SK-N-SH treated with all-trans-retinoic acid at 6 μM for 48 hours (cell line): Measurements from ENCODE around the gene SEPTIN5.

ENCODE experiments used
- ATAC-seq: fragments of 200-7000 bp; cut with Tn5 transposase; 3 replicates; pipeline ENCODE4 v1.9.1; 2020; ENCODE audit warnings: mild to moderate bottlenecking, moderate library complexity
- ARNTL ChIP-seq: fragments of 450-650 bp; formaldehyde crosslinking; IDR thresholded peaks from 2 replicates; pipeline ENCODE4 v1.5.0; 2020; ENCODE audit warnings: low read depth, mild to moderate bottlenecking, moderate library complexity, borderline replicate concordance
- BACH2 ChIP-seq: fragments of 250-450 bp; sonication (Bioruptor Pico); IDR thresholded peaks from 2 replicates; pipeline ENCODE4 v1.9.0; 2021; ENCODE audit warnings: mild to moderate bottlenecking, borderline replicate concordance
- CREB5 ChIP-seq: fragments of 250-450 bp; sonication (Bioruptor Pico); IDR thresholded peaks from 2 replicates; pipeline ENCODE4 v1.5.1; 2020; ENCODE audit warnings: low read depth, mild to moderate bottlenecking, moderate library complexity
- CSDC2 ChIP-seq: fragments of 250-450 bp; sonication (Bioruptor Pico); IDR thresholded peaks from 2 replicates; pipeline ENCODE4 v1.5.0; 2020; ENCODE audit warnings: mild to moderate bottlenecking, moderate library complexity
- CSRNP3 ChIP-seq: fragments of 250-450 bp; sonication (Bioruptor Pico); IDR thresholded peaks from 2 replicates; pipeline ENCODE4 v1.5.1; 2021; ENCODE audit warnings: mild to moderate bottlenecking, moderate library complexity
- ESRRG ChIP-seq: fragments of 250-450 bp; sonication (Bioruptor Pico); IDR thresholded peaks from 2 replicates; pipeline ENCODE4 v1.6.1; 2021; ENCODE audit warnings: mild to moderate bottlenecking
- ISL1 ChIP-seq: fragments of 250-450 bp; sonication (Bioruptor Pico); IDR thresholded peaks from 2 replicates; pipeline ENCODE4 v2.1.2; 2022; ENCODE audit warnings: mild to moderate bottlenecking, moderate library complexity
- OSR1 ChIP-seq: fragments of 250-450 bp; sonication (Bioruptor Pico); IDR thresholded peaks from 2 replicates; pipeline ENCODE4 v1.8.0; 2022; ENCODE audit warnings: moderate library complexity, mild to moderate bottlenecking, inconsistent platforms
- POU6F1 ChIP-seq: fragments of 250-450 bp; sonication (Bioruptor Pico); IDR thresholded peaks from 2 replicates; pipeline ENCODE4 v1.8.0; 2021; ENCODE audit warnings: low read depth, mild to moderate bottlenecking, moderate library complexity, borderline replicate concordance
- PPARA ChIP-seq: fragments of 250-450 bp; sonication (Bioruptor Pico); IDR thresholded peaks from 2 replicates; pipeline ENCODE4 v1.5.0; 2020; ENCODE audit warnings: mild to moderate bottlenecking, borderline replicate concordance
- SNAI2 ChIP-seq: fragments of 250-450 bp; sonication (Bioruptor Pico); IDR thresholded peaks from 2 replicates; pipeline ENCODE4 v1.5.0; 2020; ENCODE audit warnings: mild to moderate bottlenecking, moderate library complexity
- TCF4 ChIP-seq: fragments of 250-450 bp; sonication (Bioruptor Pico); IDR thresholded peaks from 2 replicates; pipeline ENCODE4 v1.8.0; 2021; ENCODE audit warnings: mild to moderate bottlenecking, moderate library complexity, borderline replicate concordance
- TOX ChIP-seq: fragments of 250-450 bp; sonication (Bioruptor Pico); IDR thresholded peaks from 2 replicates; pipeline ENCODE4 v1.8.0; 2021; ENCODE audit warnings: mild to moderate bottlenecking, moderate library complexity, borderline replicate concordance
- TSHZ2 ChIP-seq: fragments of 250-450 bp; sonication (Bioruptor Pico); IDR thresholded peaks from 2 replicates; pipeline ENCODE4 v1.5.0; 2020; ENCODE audit warnings: mild to moderate bottlenecking, moderate library complexity
- ZFP3 ChIP-seq: fragments of 250-450 bp; sonication (Bioruptor Pico); IDR thresholded peaks from 2 replicates; pipeline ENCODE4 v1.5.0; 2020; ENCODE audit warnings: mild to moderate bottlenecking, moderate library complexity
- ZFP30 ChIP-seq: fragments of 450-650 bp; formaldehyde crosslinking; IDR thresholded peaks from 2 replicates; pipeline ENCODE4 v1.5.0; 2022; ENCODE audit warnings: mild to moderate bottlenecking, moderate library complexity
- ZNF565 ChIP-seq: fragments of 450-650 bp; formaldehyde crosslinking; conservative IDR thresholded peaks from 2 replicates; pipeline ENCODE4 v1.5.0; 2020; ENCODE audit warnings: low read depth, mild to moderate bottlenecking, moderate library complexity
- ZNF70 ChIP-seq: fragments of 450-650 bp; formaldehyde crosslinking; IDR thresholded peaks from 2 replicates; pipeline ENCODE4 v1.5.0; 2020; ENCODE audit warnings: mild to moderate bottlenecking, moderate library complexity
- TF ChIP-seq, protein P1 (sequence below): fragments of 250-450 bp; sonication (Bioruptor Pico); IDR thresholded peaks from 2 replicates; pipeline ENCODE4 v1.8.0; 2020; ENCODE audit warnings: mild to moderate bottlenecking, moderate library complexity, borderline replicate concordance

Gene SEPTIN5

DNA sequence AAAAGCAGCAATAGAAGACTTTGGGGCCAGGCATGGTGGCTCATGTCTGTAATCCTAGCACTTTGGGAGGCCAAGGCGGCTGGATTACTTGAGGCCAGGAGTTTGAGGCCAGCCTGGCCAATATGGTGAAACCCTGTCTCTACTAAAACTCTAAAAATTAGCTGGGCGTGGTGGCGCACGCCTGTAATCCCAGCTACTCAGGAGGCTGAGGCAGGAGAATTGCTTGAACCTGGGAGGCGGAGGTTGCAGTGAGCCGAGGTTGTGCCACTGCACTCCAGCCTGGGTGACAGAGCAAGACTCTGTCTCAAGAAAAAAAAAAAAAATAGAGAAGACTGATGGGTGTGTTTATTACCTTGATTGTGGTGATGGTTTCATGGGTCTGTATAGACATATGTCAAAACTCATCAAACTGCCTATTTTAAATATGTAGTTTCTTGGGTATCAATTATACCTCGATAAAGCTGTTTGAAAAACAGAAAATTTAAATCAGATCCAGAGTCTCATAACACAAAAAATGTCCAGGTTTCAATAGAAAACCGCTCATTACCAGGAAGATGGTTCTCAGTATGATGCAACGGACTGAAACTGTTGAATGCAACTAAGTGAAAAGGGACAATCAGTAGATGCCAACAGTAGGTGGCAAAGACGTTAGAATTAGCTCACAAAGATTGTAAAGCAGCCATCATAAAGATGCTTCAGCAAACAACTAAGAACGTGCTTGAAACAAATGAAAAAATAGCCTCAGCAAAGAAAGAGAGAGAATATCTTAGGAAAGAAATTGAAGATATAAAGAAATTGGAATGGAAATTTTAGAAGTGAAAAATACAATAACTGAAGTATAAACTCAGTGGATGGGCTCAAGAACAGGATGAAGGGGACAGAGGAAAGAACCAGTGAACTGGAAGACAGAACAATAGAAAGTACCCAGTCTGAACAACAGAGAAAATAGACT, 33.1 kb upstream of the SEPTIN5 start (continued):
- TF ChIP-seq, protein P1, sequence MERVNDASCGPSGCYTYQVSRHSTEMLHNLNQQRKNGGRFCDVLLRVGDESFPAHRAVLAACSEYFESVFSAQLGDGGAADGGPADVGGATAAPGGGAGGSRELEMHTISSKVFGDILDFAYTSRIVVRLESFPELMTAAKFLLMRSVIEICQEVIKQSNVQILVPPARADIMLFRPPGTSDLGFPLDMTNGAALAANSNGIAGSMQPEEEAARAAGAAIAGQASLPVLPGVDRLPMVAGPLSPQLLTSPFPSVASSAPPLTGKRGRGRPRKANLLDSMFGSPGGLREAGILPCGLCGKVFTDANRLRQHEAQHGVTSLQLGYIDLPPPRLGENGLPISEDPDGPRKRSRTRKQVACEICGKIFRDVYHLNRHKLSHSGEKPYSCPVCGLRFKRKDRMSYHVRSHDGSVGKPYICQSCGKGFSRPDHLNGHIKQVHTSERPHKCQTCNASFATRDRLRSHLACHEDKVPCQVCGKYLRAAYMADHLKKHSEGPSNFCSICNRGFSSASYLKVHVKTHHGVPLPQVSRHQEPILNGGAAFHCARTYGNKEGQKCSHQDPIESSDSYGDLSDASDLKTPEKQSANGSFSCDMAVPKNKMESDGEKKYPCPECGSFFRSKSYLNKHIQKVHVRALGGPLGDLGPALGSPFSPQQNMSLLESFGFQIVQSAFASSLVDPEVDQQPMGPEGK (CRISPR knock-in tag): no peak
- TF ChIP-seq ESRRG (no peak), PPARA (no peak), BACH2 (no peak), SNAI2 (CRISPR knock-in tag) (no peak), TOX (CRISPR knock-in tag) (no peak), CREB5 (CRISPR knock-in tag) (no peak), TCF4 (CRISPR knock-in tag) (no peak), ZNF70 (CRISPR knock-in tag) (no peak), ZFP30 (no peak), ZNF565 (no peak), ZFP3 (CRISPR knock-in tag) (no peak), ARNTL (CRISPR knock-in tag) (no peak)

- TF ChIP-seq TSHZ2 (CRISPR knock-in tag) (no peak), BACH2 (no peak), POU6F1 (CRISPR knock-in tag) (no peak), CSDC2 (no peak), ISL1 (CRISPR knock-in tag) (no peak)
- TF ChIP-seq, protein P1 (CRISPR knock-in tag): no peak
- ATAC-seq: no peak
Observed at GRCh38 chr22:19681863-19682245, 32.4 kb upstream of the SEPTIN5 start.

- no peak for ATAC-seq
- TF ChIP-seq TSHZ2 (CRISPR knock-in tag): no peak
- no peak for TF ChIP-seq CSDC2
- TF ChIP-seq ZFP3 (CRISPR knock-in tag): no peak
- TF ChIP-seq ZNF70 (CRISPR knock-in tag): no peak
- TF ChIP-seq ZFP30: no peak
- TF ChIP-seq OSR1 (CRISPR knock-in tag): no peak
- no peak for TF ChIP-seq ESRRG
- no peak for TF ChIP-seq CSRNP3
- TF ChIP-seq POU6F1 (CRISPR knock-in tag): no peak
Observed at GRCh38 chr22:19686946-19687345, 27.4 kb upstream of the SEPTIN5 start.
